ENCODE measurements around the gene CEACAM1. TPM values are rescaled to one million over a fixed set of nuclear protein-coding genes. Genes with fewer than 3 reads are reported as not detected.

Gene CEACAM1
- total RNA-seq, 4 donors from 2014 or later = 0.22 to 6.0 (median 2.1) TPM

- TF ChIP-seq, protein P1, sequence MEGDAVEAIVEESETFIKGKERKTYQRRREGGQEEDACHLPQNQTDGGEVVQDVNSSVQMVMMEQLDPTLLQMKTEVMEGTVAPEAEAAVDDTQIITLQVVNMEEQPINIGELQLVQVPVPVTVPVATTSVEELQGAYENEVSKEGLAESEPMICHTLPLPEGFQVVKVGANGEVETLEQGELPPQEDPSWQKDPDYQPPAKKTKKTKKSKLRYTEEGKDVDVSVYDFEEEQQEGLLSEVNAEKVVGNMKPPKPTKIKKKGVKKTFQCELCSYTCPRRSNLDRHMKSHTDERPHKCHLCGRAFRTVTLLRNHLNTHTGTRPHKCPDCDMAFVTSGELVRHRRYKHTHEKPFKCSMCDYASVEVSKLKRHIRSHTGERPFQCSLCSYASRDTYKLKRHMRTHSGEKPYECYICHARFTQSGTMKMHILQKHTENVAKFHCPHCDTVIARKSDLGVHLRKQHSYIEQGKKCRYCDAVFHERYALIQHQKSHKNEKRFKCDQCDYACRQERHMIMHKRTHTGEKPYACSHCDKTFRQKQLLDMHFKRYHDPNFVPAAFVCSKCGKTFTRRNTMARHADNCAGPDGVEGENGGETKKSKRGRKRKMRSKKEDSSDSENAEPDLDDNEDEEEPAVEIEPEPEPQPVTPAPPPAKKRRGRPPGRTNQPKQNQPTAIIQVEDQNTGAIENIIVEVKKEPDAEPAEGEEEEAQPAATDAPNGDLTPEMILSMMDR (IDR thresholded peaks at IDR 0.05; ENCODE audit: low read depth) = no peak
These were observed 30.0 kb downstream of the CEACAM1 start for GRCh38 chr19:42498169-42498757.

- TF ChIP-seq, protein P1 (IDR thresholded peaks at IDR 0.05; ENCODE audit: low read depth) = no peak
These were observed 30.7 kb downstream of the CEACAM1 start for GRCh38 chr19:42497492-42498168.

GRCh38 chr19:42496460-42497133 is 31.7 kb downstream of the CEACAM1 start:
- TF ChIP-seq, protein P1 (IDR thresholded peaks at IDR 0.05; ENCODE audit: low read depth) = no peak

DNA sequence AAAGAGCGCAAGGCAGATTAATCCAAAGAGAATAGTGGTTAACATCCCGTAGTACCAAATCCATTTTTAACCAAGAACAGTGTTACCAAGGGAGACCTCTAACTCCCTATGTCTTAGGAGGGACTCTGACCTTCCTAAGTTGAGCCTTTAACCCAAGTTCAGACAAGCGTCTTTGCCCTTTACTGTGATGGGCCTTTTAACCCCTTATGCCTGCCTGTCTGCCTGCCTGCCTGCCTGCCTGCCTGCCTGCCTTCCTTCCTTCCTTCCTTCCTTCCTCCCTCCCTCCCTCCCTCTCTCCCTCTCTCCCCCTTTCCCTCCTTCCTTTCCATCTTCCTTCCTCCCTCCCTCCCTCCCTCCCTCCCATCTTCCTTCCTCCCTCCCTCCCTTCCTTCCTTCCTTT is 32.6 kb downstream of the CEACAM1 start:
- TF ChIP-seq, protein P1 (IDR thresholded peaks at IDR 0.05; ENCODE audit: low read depth) = no peak

DNA sequence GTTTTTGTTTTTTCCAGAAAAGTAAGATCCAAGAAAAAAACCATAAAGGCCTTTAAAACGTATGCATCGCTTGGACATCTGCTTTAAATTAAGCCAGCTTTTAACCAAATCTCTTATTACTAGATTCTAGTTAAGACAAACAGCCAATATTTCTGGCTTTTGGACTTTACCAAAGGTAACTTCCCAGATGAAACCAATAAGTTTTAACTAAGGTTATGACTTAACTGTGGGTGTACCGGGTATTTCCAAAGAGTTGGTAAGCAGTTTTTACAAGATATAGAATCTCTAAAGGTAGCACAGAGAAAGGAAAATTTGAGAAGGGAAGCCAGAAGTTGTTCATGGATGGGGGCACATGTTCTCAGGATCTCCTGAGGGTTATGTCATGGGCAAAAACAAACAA is 34.0 kb downstream of the CEACAM1 start:
- TF ChIP-seq, protein P1 (IDR thresholded peaks at IDR 0.05; ENCODE audit: low read depth) = no peak

DNA sequence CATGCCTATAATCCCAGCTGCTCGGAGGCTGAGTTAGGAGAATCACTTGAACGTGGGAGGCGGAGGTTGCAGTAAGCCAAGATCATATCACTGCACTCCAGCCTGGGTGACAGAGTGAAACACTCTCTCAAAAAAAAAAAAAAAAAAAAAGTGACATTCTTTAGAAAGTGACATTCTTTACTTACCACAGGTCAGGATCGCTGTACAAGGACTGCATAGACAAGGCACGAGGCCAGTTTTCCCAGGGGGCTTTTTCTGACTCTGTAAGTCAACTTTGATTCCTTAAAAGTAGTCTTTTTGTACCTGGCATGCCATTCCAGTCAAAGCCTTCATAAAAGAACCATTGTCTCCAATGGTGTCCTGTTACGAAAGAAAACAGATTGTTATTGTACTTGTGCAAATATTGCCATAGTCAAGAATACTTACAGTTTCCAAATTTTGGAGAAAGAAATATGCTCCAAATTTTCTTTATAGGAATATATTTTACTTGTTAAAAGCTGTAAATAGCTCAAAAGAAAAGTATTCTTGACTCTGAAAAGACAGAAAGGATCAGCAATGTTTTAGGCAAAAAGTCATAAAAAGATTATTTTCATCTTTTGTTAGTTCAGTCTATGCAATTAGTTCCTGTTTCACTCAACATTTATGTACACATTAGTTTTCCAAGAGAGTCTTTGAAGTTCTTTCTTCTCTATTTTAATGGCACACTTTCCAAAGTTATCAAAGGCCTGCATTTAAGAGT is 39.3 kb downstream of the CEACAM1 start:
- TF ChIP-seq, protein P1 (IDR thresholded peaks at IDR 0.05; ENCODE audit: low read depth) = no peak

- TF ChIP-seq, protein P1 (IDR thresholded peaks at IDR 0.05; ENCODE audit: low read depth) = no peak
These were observed 40.5 kb downstream of the CEACAM1 start for GRCh38 chr19:42487798-42488178.

Data from subcutaneous adipose tissue (tissue), 4 donors.